Stimulated activated CD8-positive, alpha-beta memory T cell treated with anti-CD3 and anti-CD28 coated beads, Interleukin-2, amount 100 ng/mL, for 1 hour (primary cell): ENCODE results near the gene ASZ1.

Experiments
- DNase-seq, 2 donors: peaks; one replicate each; pipeline ENCODE4 v3.0.0-alpha.2; 2020; ENCODE audit warnings: low read depth in 2 of 2

Gene ASZ1

GRCh38 chr7:117346161-117346560 is 81.1 kb downstream of the ASZ1 start:
- no peak for DNase-seq

- no peak for DNase-seq
Observed at GRCh38 chr7:117338020-117338419, 89.3 kb downstream of the ASZ1 start.

- DNase-seq = no peak
Observed at GRCh38 chr7:117333168-117333567, 94.1 kb downstream of the ASZ1 start.

- DNase-seq = no peak
Observed at GRCh38 chr7:117332031-117332430, 95.3 kb downstream of the ASZ1 start.

GRCh38 chr7:117325836-117326235 is 101.5 kb downstream of the ASZ1 start:
- DNase-seq = no peak

GRCh38 chr7:117324960-117325359 is 102.3 kb downstream of the ASZ1 start:
- DNase-seq = no peak

GRCh38 chr7:117323851-117324711 is 103.2 kb downstream of the ASZ1 start:
- DNase-seq = no peak

- no peak for DNase-seq
Observed at GRCh38 chr7:117323305-117323850, 103.9 kb downstream of the ASZ1 start.

GRCh38 chr7:117322741-117323304 is 104.5 kb downstream of the ASZ1 start, which contains the start of gene WNT2:
WNT2 (minus strand) TSS chr7:117323058; CDS start chr7:117322989, 69 bp downstream.
- DNase-seq = no peak

- DNase-seq = no peak
Observed at GRCh38 chr7:117320523-117320922, 106.8 kb downstream of the ASZ1 start.

- DNase-seq = no peak
Observed at GRCh38 chr7:117319181-117319580, 108.1 kb downstream of the ASZ1 start.

GRCh38 chr7:117313582-117313981 is 113.7 kb downstream of the ASZ1 start:
- DNase-seq = no peak
